HepG2 (cell line): Measurements from ENCODE around the gene UAP1. TPM values are rescaled to one million over a fixed set of nuclear protein-coding genes. Genes with fewer than 3 reads are reported as not detected.
A peak's percentile ranks its signal among the peaks of the same experiment; 100 is the strongest.

ENCODE experiments used
- HOMEZ ChIP-seq: IDR thresholded peaks from 2 replicates; pipeline ENCODE4 v1.6.1; 2016; ENCODE audit warnings: low read depth
- KDM5B ChIP-seq: sonication (generic); formaldehyde crosslinking; IDR thresholded peaks from 2 replicates; pipeline ENCODE4 v1.4.0; 2020; ENCODE audit warnings: missing genetic modification reagents, mild to moderate bottlenecking, borderline replicate concordance
- MAX ChIP-seq: IDR thresholded peaks from 2 replicates; pipeline ENCODE4 v1.6.1; 2012; ENCODE audit warnings: inconsistent platforms
- NAIF1 ChIP-seq: sonication (generic); formaldehyde crosslinking; IDR thresholded peaks from 2 replicates; pipeline ENCODE4 v1.5.0; 2020; ENCODE audit warnings: mild to moderate bottlenecking, missing genetic modification reagents, borderline replicate concordance
- PREB ChIP-seq: sonication (generic); formaldehyde crosslinking; IDR thresholded peaks from 2 replicates; pipeline ENCODE4 v1.4.0; 2020; ENCODE audit warnings: missing genetic modification reagents
- SMYD3 ChIP-seq: sonication (generic); formaldehyde crosslinking; IDR thresholded peaks from 2 replicates; pipeline ENCODE4 v1.8.1; 2023; ENCODE audit warnings: mild to moderate bottlenecking, missing genetic modification reagents
- SRSF9 ChIP-seq: fragments of 200-400 bp; formaldehyde crosslinking; IDR thresholded peaks from 2 replicates; pipeline ENCODE4 v1.6.1; 2018; ENCODE audit warnings: borderline replicate concordance, mild to moderate bottlenecking, low read depth, low read length; ENCODE audit not compliant: insufficient read depth, poor library complexity, severe bottlenecking
- SRY ChIP-seq: sonication (generic); formaldehyde crosslinking; IDR thresholded peaks from 2 replicates; pipeline ENCODE4 v1.8.0; 2022; ENCODE audit warnings: mild to moderate bottlenecking, missing genetic modification reagents
- ZBTB7A ChIP-seq: sonication (generic); formaldehyde crosslinking; IDR thresholded peaks from 2 replicates; pipeline ENCODE4 v1.8.0; 2022; ENCODE audit warnings: mild to moderate bottlenecking, missing genetic modification reagents
- ZMAT3 ChIP-seq: sonication (generic); formaldehyde crosslinking; conservative IDR thresholded peaks from 2 replicates; pipeline ENCODE4 v1.7.0; 2021; ENCODE audit warnings: missing genetic modification reagents
- ZNF263 ChIP-seq: sonication (generic); formaldehyde crosslinking; IDR thresholded peaks from 2 replicates; pipeline ENCODE4 v1.4.0; 2020; ENCODE audit warnings: missing genetic modification reagents
- ZNF30 ChIP-seq: sonication (generic); formaldehyde crosslinking; IDR thresholded peaks from 2 replicates; pipeline ENCODE4 v1.5.0; 2020; ENCODE audit warnings: mild to moderate bottlenecking, missing genetic modification reagents
- ZNF629 ChIP-seq: sonication (generic); formaldehyde crosslinking; conservative IDR thresholded peaks from 2 replicates; pipeline ENCODE4 v1.5.0; 2020; ENCODE audit warnings: missing genetic modification reagents
- ZNF709 ChIP-seq: sonication (generic); formaldehyde crosslinking; IDR thresholded peaks from 2 replicates; pipeline ENCODE4 v1.5.0; 2020; ENCODE audit warnings: mild to moderate bottlenecking, missing genetic modification reagents
- ZNF776 ChIP-seq: sonication (generic); formaldehyde crosslinking; IDR thresholded peaks from 2 replicates; pipeline ENCODE4 v1.4.0; 2020; ENCODE audit warnings: mild to moderate bottlenecking, missing genetic modification reagents
- ZSCAN31 ChIP-seq: sonication (generic); formaldehyde crosslinking; IDR thresholded peaks from 2 replicates; pipeline ENCODE4 v1.5.0; 2020; ENCODE audit warnings: low read depth, mild to moderate bottlenecking, missing genetic modification reagents
- polyA plus RNA-seq, 8 experiments: library from polyadenylated mRNA; depleted of rRNA in 3 of 8; stranded (reverse) in 7 of 8; unstranded in 1 of 8; fragments of >200 nt; fragmentation: Illumina TruSeq in 4 of 8; extraction: Trizol in 4 of 8; gene quantifications; 2 replicates each; pipeline versions ENCODE4 v1.2.1 to v1.2.3, GENCODE V29; 2011 to 2016; ENCODE audit warnings: low read depth in 4 of 8, missing spikeins in 1 of 8, mixed read lengths in 1 of 8; ENCODE audit not compliant: insufficient read depth in 1 of 8
- total RNA-seq, 5 experiments: library from RNA; depleted of rRNA; stranded (reverse); fragments of >200 nt; fragmentation: Illumina TruSeq; extraction: Trizol; gene quantifications; 2 replicates each; pipeline ENCODE4 v1.2.3, GENCODE V29; 2016; ENCODE audit warnings: low read depth in 1 of 5
- TF ChIP-seq, protein P1 (sequence below): sonication (generic); formaldehyde crosslinking; IDR thresholded peaks from 2 replicates; pipeline ENCODE4 v1.4.0; 2020; ENCODE audit warnings: missing genetic modification reagents, borderline replicate concordance
- TF ChIP-seq, protein P2 (sequence below): sonication (generic); formaldehyde crosslinking; IDR thresholded peaks from 2 replicates; pipeline ENCODE4 v1.4.0; 2020; ENCODE audit warnings: mild to moderate bottlenecking, missing genetic modification reagents
- TF ChIP-seq, protein P3 (sequence below): sonication (generic); formaldehyde crosslinking; IDR thresholded peaks from 2 replicates; pipeline ENCODE4 v1.5.0; 2020; ENCODE audit warnings: missing genetic modification reagents
- TF ChIP-seq, protein P4 (sequence below): sonication (generic); formaldehyde crosslinking; IDR thresholded peaks from 2 replicates; pipeline ENCODE4 v1.8.1; 2023; ENCODE audit warnings: mild to moderate bottlenecking, inconsistent platforms, moderate library complexity, missing genetic modification reagents, borderline replicate concordance
- TF ChIP-seq, protein P5 (sequence below): sonication (generic); formaldehyde crosslinking; IDR thresholded peaks from 2 replicates; pipeline ENCODE4 v1.8.1; 2023; ENCODE audit warnings: mild to moderate bottlenecking, missing genetic modification reagents, borderline replicate concordance

Gene UAP1
- total and polyA plus RNA-seq, 2 of the 13 experiments (the other 11 are each of a cell fraction or from before 2014, with no cell fraction given) = 48.4 to 117 TPM

DNA sequence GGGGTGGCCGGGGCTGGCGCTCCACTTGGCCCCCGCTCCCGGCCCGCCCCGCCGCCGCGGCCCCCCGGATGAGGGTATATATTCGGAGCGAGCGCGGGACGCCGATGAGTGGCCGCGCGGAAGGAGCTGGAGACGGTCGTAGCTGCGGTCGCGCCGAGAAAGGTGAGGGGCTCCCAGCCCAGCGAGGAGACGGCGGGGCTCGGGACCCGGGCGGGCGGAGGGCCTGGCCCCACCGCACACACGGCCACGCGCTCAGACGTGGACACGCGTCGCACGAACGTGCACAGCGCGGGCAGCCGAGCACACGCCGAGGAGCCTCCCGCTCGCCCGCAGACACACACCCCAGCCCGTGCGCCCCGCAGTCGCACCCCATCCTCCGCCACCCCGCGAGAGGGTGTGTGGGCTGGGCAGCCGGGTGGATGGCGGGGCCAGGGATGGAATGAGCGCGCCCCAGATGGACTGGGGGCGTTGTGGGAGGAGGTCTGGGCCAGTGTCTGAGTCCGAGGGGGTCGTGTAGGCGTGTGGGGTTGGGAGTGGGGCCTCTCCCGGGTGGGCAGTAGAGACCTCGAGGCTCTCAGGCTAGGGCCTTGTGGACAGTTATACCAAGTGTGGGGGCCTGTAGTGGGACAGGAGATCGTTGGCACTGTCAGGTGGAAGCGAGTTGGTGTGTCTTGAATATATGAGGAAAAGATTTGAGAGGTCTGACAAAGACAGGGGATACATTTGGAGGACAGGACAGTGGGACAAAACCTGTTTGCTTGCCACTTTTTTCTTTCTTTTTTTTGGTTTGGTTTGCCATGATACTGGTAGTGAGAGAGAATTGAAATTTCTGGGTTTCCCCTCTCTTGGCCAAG is at the start of gene UAP1 (continued):
- TF ChIP-seq PREB (no peak), ZMAT3 (CRISPR knock-in tag) (peak; percentile 87), SMYD3 (CRISPR knock-in tag) (peak; percentile 32; the same call in 1 of the 2 replicates), ZNF263 (CRISPR knock-in tag) (0 out of 2 replicates have a peak, but pooled peaks have one; percentile 9), ZBTB7A (CRISPR knock-in tag) (peak; percentile 71), ZNF30 (CRISPR knock-in tag) (0 out of 2 replicates have a peak, but pooled peaks have one; percentile 30), MAX (peak; percentile 83), KDM5B (peak; percentile 85), ZNF776 (CRISPR knock-in tag) (peak; percentile 61), ZSCAN31 (CRISPR knock-in tag) (peak; percentile 57; the same call in 1 of the 2 replicates), SRSF9 (no peak), SRY (CRISPR knock-in tag) (peak; percentile 59; the same call in 1 of the 2 replicates), ZNF709 (CRISPR knock-in tag) (peak; percentile 40; the same call in 1 of the 2 replicates), HOMEZ (no peak), NAIF1 (CRISPR knock-in tag) (0 out of 2 replicates have a peak, but pooled peaks have one; percentile 37), ZNF629 (CRISPR knock-in tag) (0 out of 2 replicates have a peak, but pooled peaks have one; percentile 5)
- TF ChIP-seq, protein P1, sequence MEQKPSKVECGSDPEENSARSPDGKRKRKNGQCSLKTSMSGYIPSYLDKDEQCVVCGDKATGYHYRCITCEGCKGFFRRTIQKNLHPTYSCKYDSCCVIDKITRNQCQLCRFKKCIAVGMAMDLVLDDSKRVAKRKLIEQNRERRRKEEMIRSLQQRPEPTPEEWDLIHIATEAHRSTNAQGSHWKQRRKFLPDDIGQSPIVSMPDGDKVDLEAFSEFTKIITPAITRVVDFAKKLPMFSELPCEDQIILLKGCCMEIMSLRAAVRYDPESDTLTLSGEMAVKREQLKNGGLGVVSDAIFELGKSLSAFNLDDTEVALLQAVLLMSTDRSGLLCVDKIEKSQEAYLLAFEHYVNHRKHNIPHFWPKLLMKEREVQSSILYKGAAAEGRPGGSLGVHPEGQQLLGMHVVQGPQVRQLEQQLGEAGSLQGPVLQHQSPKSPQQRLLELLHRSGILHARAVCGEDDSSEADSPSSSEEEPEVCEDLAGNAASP = no peak
- TF ChIP-seq, protein P2, sequence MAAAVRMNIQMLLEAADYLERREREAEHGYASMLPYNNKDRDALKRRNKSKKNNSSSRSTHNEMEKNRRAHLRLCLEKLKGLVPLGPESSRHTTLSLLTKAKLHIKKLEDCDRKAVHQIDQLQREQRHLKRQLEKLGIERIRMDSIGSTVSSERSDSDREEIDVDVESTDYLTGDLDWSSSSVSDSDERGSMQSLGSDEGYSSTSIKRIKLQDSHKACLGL (CRISPR knock-in tag) = peak; percentile 82
- TF ChIP-seq, protein P3, sequence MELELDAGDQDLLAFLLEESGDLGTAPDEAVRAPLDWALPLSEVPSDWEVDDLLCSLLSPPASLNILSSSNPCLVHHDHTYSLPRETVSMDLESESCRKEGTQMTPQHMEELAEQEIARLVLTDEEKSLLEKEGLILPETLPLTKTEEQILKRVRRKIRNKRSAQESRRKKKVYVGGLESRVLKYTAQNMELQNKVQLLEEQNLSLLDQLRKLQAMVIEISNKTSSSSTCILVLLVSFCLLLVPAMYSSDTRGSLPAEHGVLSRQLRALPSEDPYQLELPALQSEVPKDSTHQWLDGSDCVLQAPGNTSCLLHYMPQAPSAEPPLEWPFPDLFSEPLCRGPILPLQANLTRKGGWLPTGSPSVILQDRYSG (CRISPR knock-in tag) = 0 out of 2 replicates have a peak, but pooled peaks have one; percentile 7
- TF ChIP-seq, protein P4, sequence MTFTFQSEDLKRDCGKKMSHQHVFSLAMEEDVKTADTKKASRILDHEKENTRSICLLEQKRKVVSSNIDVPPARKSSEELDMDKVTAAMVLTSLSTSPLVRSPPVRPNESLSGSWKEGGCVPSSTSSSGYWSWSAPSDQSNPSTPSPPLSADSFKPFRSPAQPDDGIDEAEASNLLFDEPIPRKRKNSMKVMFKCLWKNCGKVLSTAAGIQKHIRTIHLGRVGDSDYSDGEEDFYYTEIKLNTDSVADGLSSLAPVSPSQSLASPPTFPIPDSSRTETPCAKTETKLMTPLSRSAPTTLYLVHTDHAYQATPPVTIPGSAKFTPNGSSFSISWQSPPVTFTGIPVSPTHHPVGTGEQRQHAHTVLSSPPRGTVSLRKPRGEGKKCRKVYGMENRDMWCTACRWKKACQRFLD (CRISPR knock-in tag) = peak; percentile 23; the same call in 1 of the 2 replicates
- TF ChIP-seq, protein P5, sequence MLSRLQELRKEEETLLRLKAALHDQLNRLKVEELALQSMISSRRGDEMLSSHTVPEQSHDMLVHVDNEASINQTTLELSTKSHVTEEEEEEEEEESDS (CRISPR knock-in tag) = 0 out of 2 replicates have a peak, but pooled peaks have one; percentile 65
